PC-9 (cell line): ENCODE results near the gene MADD. TPM values are rescaled to one million over a fixed set of nuclear protein-coding genes. Genes with fewer than 3 reads are reported as not detected.

ENCODE experiments used
- BruUV-seq: library from RNA; stranded (reverse); fragments of 400-500 nt; replicated peaks from 2 replicates; lab custom pipeline; 2021; lab: Mats Ljungman, UMichigan
- CTCF ChIA-PET: fragments of 300-600 bp; sonication (Branson Sonifier 250); formaldehyde crosslinking; loops from one replicate; lab custom pipeline; 2022; ENCODE audit warnings: antibody characterized with exemption; lab: Charles Lee
- POLR2A ChIA-PET: fragments of 300-600 bp; sonication (Branson Sonifier 250); formaldehyde crosslinking; loops from one replicate; lab custom pipeline; 2022; ENCODE audit warnings: antibody characterized with exemption; ENCODE audit not compliant: unreplicated experiment; lab: Charles Lee
- DNase-seq, 2 experiments: peaks; one replicate each; pipeline versions ENCODE4 v3.0.0 to v3.0.0-alpha.2; 2015 to 2022; ENCODE audit warnings: mixed read lengths in 1 of 2
- H2AFZ ChIP-seq: fragments of 200-600 bp; sonication (generic); 2 replicates; pipeline ENCODE4 v1.8.1; 2017; ENCODE audit warnings: antibody characterized with exemption
- H3F3A ChIP-seq: fragments of 200-600 bp; sonication (generic); 2 replicates; pipeline ENCODE4 v1.8.1; 2017; ENCODE audit warnings: antibody characterized with exemption, mild to moderate bottlenecking, low read depth; ENCODE audit not compliant: insufficient read depth
- H3K27ac ChIP-seq: fragments of 200-600 bp; sonication (generic); 2 replicates; pipeline ENCODE4 v1.6.1; 2016; ENCODE audit warnings: mixed run types
- H3K27me3 ChIP-seq: fragments of 200-600 bp; sonication (generic); 2 replicates; pipeline ENCODE4 v1.6.1; 2016; ENCODE audit warnings: low read depth, mixed run types; ENCODE audit not compliant: insufficient read depth
- H3K36me3 ChIP-seq: fragments of 200-600 bp; sonication (generic); 2 replicates; pipeline ENCODE4 v1.6.1; 2016; ENCODE audit warnings: low read depth, mixed run types
- H3K4me1 ChIP-seq: fragments of 200-600 bp; sonication (generic); replicated peaks from 2 replicates; pipeline ENCODE4 v1.6.1; 2016; ENCODE audit warnings: mixed run types; ENCODE audit not compliant: insufficient read depth
- H3K4me2 ChIP-seq: fragments of 200-600 bp; sonication (generic); 2 replicates; pipeline ENCODE4 v1.6.1; 2017; ENCODE audit warnings: mixed run types
- H3K4me3 ChIP-seq: fragments of 200-600 bp; sonication (generic); 2 replicates; pipeline ENCODE4 v1.6.1; 2016; ENCODE audit warnings: mixed run types
- H3K79me2 ChIP-seq: fragments of 200-600 bp; sonication (generic); 2 replicates; pipeline ENCODE4 v1.6.1; 2017; ENCODE audit warnings: low read depth, mixed run types
- H3K9me2 ChIP-seq: fragments of 200-600 bp; sonication (generic); 2 replicates; pipeline ENCODE4 v1.8.1; 2017; ENCODE audit warnings: mild to moderate bottlenecking; ENCODE audit not compliant: insufficient read depth
- H3K9me3 ChIP-seq: fragments of 200-600 bp; sonication (generic); 2 replicates; pipeline ENCODE4 v1.8.1; 2016; ENCODE audit warnings: low read depth; ENCODE audit not compliant: insufficient read depth
- H4K20me1 ChIP-seq: fragments of 200-600 bp; sonication (generic); 2 replicates; pipeline ENCODE4 v1.8.1; 2017; ENCODE audit not compliant: insufficient read depth
- CTCF ChIP-seq: fragments of 200-600 bp; sonication (generic); conservative IDR thresholded peaks from 2 replicates; pipeline ENCODE4 v1.6.1; 2017; ENCODE audit warnings: mixed run types, antibody characterized with exemption, mild to moderate bottlenecking, moderate library complexity
- EZH2 ChIP-seq: fragments of 200-600 bp; sonication (generic); IDR thresholded peaks from 2 replicates; pipeline ENCODE4 v1.8.0; 2017; ENCODE audit warnings: antibody characterized with exemption, low read depth
- intact Hi-C: fragments of 100-400 bp; cut with micrococcal nuclease; formaldehyde crosslinking; loops from one replicate; pipeline ENCODE4 v1.10.0; 2022; ENCODE audit not compliant: unreplicated experiment
- total RNA-seq: library from RNA; stranded (reverse); gene quantifications from 2 replicates; pipeline ENCODE4 v1.2.3, GENCODE V29; 2021

Gene MADD
- total RNA-seq, 1 experiment from 2014 or later: 65.9 TPM

GRCh38 chr11:47377571-47378009 is 107.7 kb downstream of the MADD start:
- H3K9me2 ChIP-seq: no peaks in the 10 kb centered on the region
- H3K4me3 ChIP-seq: no peak overlapping the region
- intact Hi-C loops: no loop called here
- H3F3A ChIP-seq: no peaks in the 10 kb centered on the region
- TF ChIP-seq EZH2 (no peak), CTCF (no peak)
- H3K27ac ChIP-seq: no peak overlapping the region
- no peak overlapping the region for H2AFZ ChIP-seq
- no peaks in the 10 kb centered on the region for H4K20me1 ChIP-seq
- no peaks in the 10 kb centered on the region for H3K27me3 ChIP-seq
- H3K9me3 ChIP-seq: no peaks in the 10 kb centered on the region
- no peak overlapping the region for H3K4me2 ChIP-seq
- no peaks in the 10 kb centered on the region for H3K36me3 ChIP-seq
- H3K4me1 ChIP-seq: no peaks in the 10 kb centered on the region
- DNase-seq: peak in 1 of 2 experiments; percentile 25
- CTCF ChIA-PET: no interaction called here
- BruUV-seq: no TSS peak
- POLR2A ChIA-PET: no interaction called here
- H3K79me2 ChIP-seq: no peaks in the 10 kb centered on the region

- Histone ChIP-seq H3K27ac (no peak within 1 kb of the TSS), H3K9me2 (no peaks in the 10 kb centered on the region), H3K79me2 (no peaks in the 10 kb centered on the region), H3F3A (no peaks in the 10 kb centered on the region), H2AFZ (no peak within 1 kb of the TSS), H3K27me3 (no peaks in the 10 kb centered on the region), H3K36me3 (no peaks in the 10 kb centered on the region), H3K9me3 (no peaks in the 10 kb centered on the region), H3K4me2 (no peak within 1 kb of the TSS), H4K20me1 (no peaks in the 10 kb centered on the region), H3K4me3 (no peak within 1 kb of the TSS), H3K4me1 (no peaks in the 10 kb centered on the region)
- no peak for TF ChIP-seq CTCF
- no peak for TF ChIP-seq EZH2
- no TSS peak for BruUV-seq
- POLR2A ChIA-PET: interaction anchor here (0.6 kb wide), 1 partner anchor 556 kb away, joined by 6 read pairs; no protein-coding TSS in a partner anchor
- peak in 1 of 2 experiments; percentile 34 for DNase-seq
- CTCF ChIA-PET: no interaction called here
- intact Hi-C loops: no loop called here
These were observed 108.3 kb downstream of the MADD start, which contains the start of gene SPI1 for GRCh38 chr11:47378010-47378835. Gene SPI1 (minus strand): TSS chr11:47378547. CDS start chr11:47378353, 194 bp downstream.

GRCh38 chr11:47378836-47379170 is 108.9 kb downstream of the MADD start:
- Histone ChIP-seq H3K9me2 (no peaks in the 10 kb centered on the region), H2AFZ (no peak overlapping the region), H3K27ac (no peak overlapping the region), H3K4me2 (no peak overlapping the region), H3K9me3 (no peaks in the 10 kb centered on the region), H3K4me1 (no peaks in the 10 kb centered on the region), H3K4me3 (no peak overlapping the region), H4K20me1 (no peaks in the 10 kb centered on the region), H3K27me3 (no peaks in the 10 kb centered on the region), H3K79me2 (no peaks in the 10 kb centered on the region), H3K36me3 (no peaks in the 10 kb centered on the region), H3F3A (no peaks in the 10 kb centered on the region)
- ChIA-PET POLR2A (interaction anchor here (0.6 kb wide), 1 partner anchor 557 kb away, joined by 6 read pairs; no protein-coding TSS in a partner anchor), CTCF (no interaction called here)
- no TSS peak for BruUV-seq
- no peak for TF ChIP-seq CTCF
- no peak for TF ChIP-seq EZH2
- DNase-seq: no peak
- intact Hi-C loops: no loop called here
